DOHH2 (cell line): ENCODE results near the gene CCDC8.

Experiments used
- H3F3A ChIP-seq: fragments of 200-600 bp; sonication (generic), shearing (Covaris generic); 2 replicates; pipeline ENCODE4 v1.6.0; 2016; ENCODE audit warnings: antibody characterized with exemption, mild to moderate bottlenecking; ENCODE audit not compliant: control insufficient read depth, insufficient read depth
- H3K27ac ChIP-seq: fragments of 200-600 bp; sonication (generic); 2 replicates; pipeline ENCODE4 v1.5.1; 2014; ENCODE audit warnings: low read depth, mild to moderate bottlenecking, low read length, moderate library complexity
- H3K27me3 ChIP-seq: fragments of 200-600 bp; sonication (generic); 2 replicates; pipeline ENCODE4 v1.6.1; 2014; ENCODE audit warnings: mild to moderate bottlenecking, low read length, mixed read lengths; ENCODE audit not compliant: control insufficient read depth
- H3K36me3 ChIP-seq: fragments of 200-600 bp; sonication (generic); 2 replicates; pipeline ENCODE4 v1.6.1; 2014; ENCODE audit warnings: mild to moderate bottlenecking, low read length, moderate library complexity, mixed read lengths; ENCODE audit not compliant: control insufficient read depth
- H3K4me1 ChIP-seq: fragments of 200-600 bp; sonication (generic); 2 replicates; pipeline ENCODE4 v1.6.1; 2014; ENCODE audit warnings: mild to moderate bottlenecking, low read length, mixed read lengths; ENCODE audit not compliant: control insufficient read depth
- H3K4me2 ChIP-seq: fragments of 200-600 bp; sonication (generic); 2 replicates; pipeline ENCODE4 v1.6.0; 2014; ENCODE audit warnings: mild to moderate bottlenecking, low read length, moderate library complexity
- H3K4me3 ChIP-seq: fragments of 200-600 bp; sonication (generic); 2 replicates; pipeline ENCODE4 v1.5.1; 2014; ENCODE audit warnings: mild to moderate bottlenecking, low read length, mixed read lengths
- H3K79me2 ChIP-seq: fragments of 200-600 bp; sonication (generic); 2 replicates; pipeline ENCODE4 v1.6.1; 2014; ENCODE audit warnings: mild to moderate bottlenecking, low read length, mixed read lengths; ENCODE audit not compliant: control insufficient read depth
- H3K9me2 ChIP-seq: fragments of 200-600 bp; sonication (generic); replicated peaks from 2 replicates; pipeline ENCODE4 v1.6.1; 2014; ENCODE audit warnings: mild to moderate bottlenecking, low read length, mixed read lengths; ENCODE audit not compliant: control insufficient read depth
- H3K9me3 ChIP-seq: fragments of 200-600 bp; sonication (generic); 2 replicates; pipeline ENCODE4 v1.6.1; 2014; ENCODE audit warnings: antibody characterized with exemption, low read length, mixed read lengths; ENCODE audit not compliant: control insufficient read depth, insufficient read depth
- H4K20me1 ChIP-seq: fragments of 200-600 bp; sonication (generic); 2 replicates; pipeline ENCODE4 v1.6.0; 2014; ENCODE audit warnings: low read depth, mild to moderate bottlenecking, antibody characterized with exemption, low read length, moderate library complexity; ENCODE audit not compliant: control insufficient read depth, insufficient read depth
- EZH2phosphoT487 ChIP-seq: fragments of 200-600 bp; sonication (generic); IDR thresholded peaks from 2 replicates; pipeline ENCODE4 v1.6.1; 2017; ENCODE audit warnings: borderline replicate concordance, mild to moderate bottlenecking, antibody characterized with exemption, low read length, moderate library complexity, mixed read lengths
- TF ChIP-seq, protein P1 (sequence below): fragments of 200-600 bp; sonication (generic); IDR thresholded peaks from one replicate; pipeline ENCODE4 v1.5.1; 2014; ENCODE audit warnings: antibody characterized with exemption, mild to moderate bottlenecking, low read depth, low read length; ENCODE audit not compliant: poor library complexity, severe bottlenecking

The CCDC8 gene

DNA sequence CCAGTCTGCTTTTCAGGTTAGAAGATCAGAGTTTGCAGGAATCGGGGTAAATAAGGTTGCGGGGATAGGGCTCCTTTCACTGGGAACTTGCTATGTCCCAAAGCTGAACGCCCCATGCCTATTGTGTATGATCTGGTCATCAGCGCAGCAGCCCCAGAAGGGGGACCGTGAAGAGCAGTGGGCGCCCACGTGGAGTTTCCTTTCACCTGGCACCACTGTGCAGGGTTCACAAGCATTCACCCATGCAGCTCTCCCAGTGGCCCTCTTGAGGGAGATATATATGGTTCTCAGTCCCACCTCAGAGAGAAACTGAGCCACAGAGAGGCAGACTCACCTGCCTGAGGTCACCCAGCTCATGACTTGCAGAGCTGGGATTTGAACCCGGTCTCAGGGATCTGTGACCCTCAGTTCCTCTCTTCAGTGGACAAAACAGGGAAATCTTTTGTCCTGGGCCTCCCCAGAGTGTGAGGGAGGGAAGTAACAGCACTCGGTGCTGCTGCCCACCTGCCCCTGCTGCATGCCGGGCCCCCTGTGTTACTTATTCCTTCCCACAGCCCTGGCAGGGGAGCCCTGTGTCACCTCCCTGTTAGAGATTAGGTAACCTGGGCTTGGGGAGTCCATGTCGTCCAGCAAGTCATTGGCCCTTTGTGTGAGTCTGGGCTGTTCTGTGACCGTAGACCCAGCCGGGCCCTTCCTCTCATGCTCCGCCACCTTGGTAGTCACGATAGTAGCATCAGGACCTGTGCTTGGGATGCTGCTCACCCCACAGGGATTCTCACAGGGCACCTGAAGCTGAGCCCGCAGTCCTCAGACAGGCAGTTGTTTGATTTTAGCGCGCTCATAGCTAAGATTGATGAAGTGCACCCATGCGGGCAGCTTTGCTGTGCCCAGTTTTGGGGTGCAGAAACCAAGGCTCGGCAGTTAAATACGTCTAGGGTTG is 38.6 kb downstream of the CCDC8 start:
- Histone ChIP-seq H4K20me1 (peaks cover 15% of the 10 kb centered on the region; the same call in 1 of the 2 replicates), H3K4me1 (peaks cover 17% of the 10 kb centered on the region), H3K27ac (no peak overlapping the region), H3K27me3 (no peaks in the 10 kb centered on the region), H3K9me3 (no peaks in the 10 kb centered on the region), H3K79me2 (peaks cover 76% of the 10 kb centered on the region), H3K36me3 (peaks cover 76% of the 10 kb centered on the region), H3K4me2 (no peak overlapping the region), H3K4me3 (no peak overlapping the region), H3F3A (peaks cover 2% of the 10 kb centered on the region; the same call in 1 of the 2 replicates), H3K9me2 (no peaks in the 10 kb centered on the region)
- TF ChIP-seq, protein P1, sequence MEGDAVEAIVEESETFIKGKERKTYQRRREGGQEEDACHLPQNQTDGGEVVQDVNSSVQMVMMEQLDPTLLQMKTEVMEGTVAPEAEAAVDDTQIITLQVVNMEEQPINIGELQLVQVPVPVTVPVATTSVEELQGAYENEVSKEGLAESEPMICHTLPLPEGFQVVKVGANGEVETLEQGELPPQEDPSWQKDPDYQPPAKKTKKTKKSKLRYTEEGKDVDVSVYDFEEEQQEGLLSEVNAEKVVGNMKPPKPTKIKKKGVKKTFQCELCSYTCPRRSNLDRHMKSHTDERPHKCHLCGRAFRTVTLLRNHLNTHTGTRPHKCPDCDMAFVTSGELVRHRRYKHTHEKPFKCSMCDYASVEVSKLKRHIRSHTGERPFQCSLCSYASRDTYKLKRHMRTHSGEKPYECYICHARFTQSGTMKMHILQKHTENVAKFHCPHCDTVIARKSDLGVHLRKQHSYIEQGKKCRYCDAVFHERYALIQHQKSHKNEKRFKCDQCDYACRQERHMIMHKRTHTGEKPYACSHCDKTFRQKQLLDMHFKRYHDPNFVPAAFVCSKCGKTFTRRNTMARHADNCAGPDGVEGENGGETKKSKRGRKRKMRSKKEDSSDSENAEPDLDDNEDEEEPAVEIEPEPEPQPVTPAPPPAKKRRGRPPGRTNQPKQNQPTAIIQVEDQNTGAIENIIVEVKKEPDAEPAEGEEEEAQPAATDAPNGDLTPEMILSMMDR: no peak

DNA sequence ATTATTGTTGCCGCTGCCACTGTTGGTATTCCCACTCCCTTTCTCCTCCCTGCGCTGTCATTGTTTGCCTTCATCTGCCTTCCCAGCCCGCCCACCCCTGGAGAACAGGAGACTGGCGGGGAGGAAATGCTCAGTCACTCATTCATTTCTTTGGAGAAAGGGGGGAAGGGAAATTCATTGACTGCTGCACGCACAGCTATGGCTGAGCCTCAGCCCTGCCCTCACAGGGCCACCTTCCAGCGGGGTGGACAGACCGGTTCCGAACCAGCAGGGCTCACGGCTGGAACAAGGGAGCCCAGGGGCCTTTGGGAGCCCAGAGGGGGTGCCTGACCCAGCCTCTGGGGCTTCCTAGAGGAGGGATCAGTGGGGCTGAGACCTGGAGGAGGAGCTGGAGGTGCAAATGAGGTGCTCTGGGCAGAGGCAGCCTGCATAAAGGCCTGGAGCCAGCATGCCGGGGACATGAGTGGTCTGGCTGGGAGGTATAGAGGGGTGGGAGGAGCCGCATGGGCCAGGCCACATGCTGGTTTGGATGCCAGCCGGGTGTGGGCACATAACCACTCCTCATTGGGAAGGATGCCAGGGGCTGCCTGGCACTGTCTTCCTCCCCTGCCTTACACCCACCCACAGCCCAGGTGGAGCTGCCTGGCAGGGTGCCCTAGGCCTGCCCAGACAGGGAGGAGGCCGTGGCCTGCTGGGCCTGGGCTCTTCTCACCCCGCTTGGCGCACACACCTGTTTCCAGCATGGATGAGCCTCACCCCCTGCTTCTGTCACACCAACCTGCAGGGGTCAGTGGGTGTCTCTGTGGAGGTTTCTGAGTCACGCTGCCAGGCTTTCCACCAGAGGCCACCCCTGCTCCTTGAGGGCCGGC is 39.6 kb downstream of the CCDC8 start:
- TF ChIP-seq, protein P1: no peak
- H3K27ac ChIP-seq: no peak overlapping the region
- peaks cover 15% of the 10 kb centered on the region; the same call in 1 of the 2 replicates for H4K20me1 ChIP-seq

DNA sequence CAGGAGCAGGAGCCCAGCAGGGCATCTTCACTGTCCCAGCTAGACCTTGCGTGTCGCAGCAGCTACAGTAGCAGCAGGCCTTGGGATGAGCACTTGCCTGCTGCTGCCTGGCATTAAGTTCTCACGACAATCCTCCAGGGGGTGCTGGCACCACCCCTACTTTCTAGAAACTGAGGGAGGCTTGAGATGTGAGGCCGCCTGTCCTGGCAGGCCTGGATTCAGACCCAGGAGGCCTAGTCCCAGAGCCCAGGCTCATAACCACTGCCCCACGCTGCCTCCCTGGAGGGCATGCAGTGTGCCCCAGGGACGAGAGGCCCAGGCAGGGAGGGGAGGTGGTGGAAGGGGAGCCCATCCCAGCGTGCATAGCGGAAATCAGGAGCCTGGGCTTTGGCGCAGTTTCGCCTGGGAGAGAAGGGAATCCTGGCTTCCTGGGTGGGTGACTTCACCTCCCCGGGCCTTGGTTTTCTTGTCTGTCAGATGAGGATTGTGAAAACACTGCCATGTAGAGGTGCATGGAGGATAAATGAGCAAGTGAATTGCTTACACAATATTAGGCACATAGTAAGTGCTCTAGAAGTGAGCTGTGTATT is 40.4 kb downstream of the CCDC8 start:
- no peaks in the 10 kb centered on the region for H3K4me1 ChIP-seq
- no peaks in the 10 kb centered on the region for H3K27me3 ChIP-seq
- H3K9me3 ChIP-seq: no peaks in the 10 kb centered on the region
- H3K27ac ChIP-seq: no peak overlapping the region
- peaks cover 73% of the 10 kb centered on the region for H3K79me2 ChIP-seq
- TF ChIP-seq, protein P1: peak; percentile 43
- no peak for TF ChIP-seq EZH2phosphoT487
- no peaks in the 10 kb centered on the region for H3F3A ChIP-seq
- H3K9me2 ChIP-seq: no peaks in the 10 kb centered on the region
- peaks cover 16% of the 10 kb centered on the region; the same call in 1 of the 2 replicates for H4K20me1 ChIP-seq
- no peak overlapping the region for H3K4me2 ChIP-seq
- peaks cover 65% of the 10 kb centered on the region for H3K36me3 ChIP-seq
- no peak overlapping the region for H3K4me3 ChIP-seq

More for the DNA sequence above, 39.6 kb downstream of the CCDC8 start:
- H3K9me2 ChIP-seq: no peaks in the 10 kb centered on the region
- no peak overlapping the region for H3K4me3 ChIP-seq
- H3K4me2 ChIP-seq: no peak overlapping the region
- H3K79me2 ChIP-seq: peaks cover 72% of the 10 kb centered on the region
- H3K9me3 ChIP-seq: no peaks in the 10 kb centered on the region
- H3K36me3 ChIP-seq: peaks cover 69% of the 10 kb centered on the region
- H3F3A ChIP-seq: no peaks in the 10 kb centered on the region
- peaks cover 6% of the 10 kb centered on the region for H3K4me1 ChIP-seq
- no peaks in the 10 kb centered on the region for H3K27me3 ChIP-seq
